Fibroblast of the aortic adventitia (primary cell): ENCODE data around the gene SVOPL. TPM values are rescaled to one million over a fixed set of nuclear protein-coding genes. Genes with fewer than 3 reads are reported as not detected.

Source experiments
- DNase-seq: peaks from one replicate; pipeline ENCODE4 v3.0.0-alpha.2; 2010; ENCODE audit warnings: low read depth
- H3K4me3 ChIP-seq: 2 replicates; pipeline ENCODE4 v1.5.1; 2011; ENCODE audit warnings: low read depth, mild to moderate bottlenecking, control low read depth, low read length, moderate library complexity
- CTCF ChIP-seq: IDR thresholded peaks from 2 replicates; pipeline ENCODE4 v1.5.1; 2011; ENCODE audit warnings: mild to moderate bottlenecking, low read length, control low read depth, inconsistent platforms; ENCODE audit not compliant: insufficient read depth
- total RNA-seq: library from RNA; depleted of rRNA; stranded (reverse); fragments of >200 nt; gene quantifications from 2 replicates; pipeline ENCODE4 v1.2.3, GENCODE V29; 2012; ENCODE audit warnings: low replicate concordance

Gene SVOPL
- total RNA-seq, 1 donor: not detected

GRCh38 chr7:138662076-138662990, 38.8 kb downstream of the SVOPL start:
- no peak for TF ChIP-seq CTCF
- H3K4me3 ChIP-seq: no peak overlapping the region
- DNase-seq: no peak

- TF ChIP-seq CTCF: no peak
- no peak overlapping the region for H3K4me3 ChIP-seq
- no peak for DNase-seq
Observed at GRCh38 chr7:138661069-138661635, 40.0 kb downstream of the SVOPL start.

- no peak overlapping the region for H3K4me3 ChIP-seq
- no peak for DNase-seq
- TF ChIP-seq CTCF: no peak
Observed at GRCh38 chr7:138658889-138659288, 42.3 kb downstream of the SVOPL start.

GRCh38 chr7:138657854-138658386, 43.2 kb downstream of the SVOPL start:
- no peak overlapping the region for H3K4me3 ChIP-seq
- DNase-seq: no peak
- no peak for TF ChIP-seq CTCF

GRCh38 chr7:138656952-138657351, 44.2 kb downstream of the SVOPL start:
- TF ChIP-seq CTCF: no peak
- DNase-seq: no peak
- no peak overlapping the region for H3K4me3 ChIP-seq

- no peak for TF ChIP-seq CTCF
- H3K4me3 ChIP-seq: no peak overlapping the region
- no peak for DNase-seq
Observed at GRCh38 chr7:138654616-138655015, 46.5 kb downstream of the SVOPL start.
